ENCODE measurements around the gene TAL1. TPM values are rescaled to one million over a fixed set of nuclear protein-coding genes. Genes with fewer than 3 reads are reported as not detected.

The TAL1 gene
- total and polyA plus RNA-seq, 4 experiments from 2014 or later: not detected

- no peak for DNase-seq
- Histone ChIP-seq H3K27ac (ENCODE audit: low read depth, low read length) (no peak overlapping the region), H3K27me3 (ENCODE audit: insufficient read depth, low read length) (no peaks in the 10 kb centered on the region), H3K36me3 (ENCODE audit: insufficient read depth, low read length) (no peaks in the 10 kb centered on the region), H3K4me3 (ENCODE audit: low read length in 2 of 2) (no peak overlapping the region), H3K4me1 (ENCODE audit: insufficient read depth, low read length) (no peaks in the 10 kb centered on the region), H3K9me3 (ENCODE audit: control insufficient read depth in 1 of 2, low read length in 2 of 2) (no peaks in the 10 kb centered on the region)
- H3K27me3 Mint-ChIP-seq: peaks cover 3 to 14% of the 10 kb centered on the region in 2 donors
- H3K4me3 Mint-ChIP-seq: no peak overlapping the region
- H3K36me3 Mint-ChIP-seq: no peaks in the 10 kb centered on the region
- no peaks in the 10 kb centered on the region for H3K4me1 Mint-ChIP-seq
- no peaks in the 10 kb centered on the region for H3K9me3 Mint-ChIP-seq
- ChIA-PET CTCF (ENCODE audit: partially characterized antibody) (interaction anchor here (0.6 to 8.8 kb wide), 4 partner anchors 8 to 743 kb away, joined by 3 to 169 read pairs (median 10); no protein-coding TSS in a partner anchor), POLR2A (ENCODE audit: partially characterized antibody) (no interaction called here)
- no peak overlapping the region for H3K27ac Mint-ChIP-seq
- intact Hi-C loops (cut with micrococcal nuclease): no loop called here
Measured at GRCh38 chr1:47186267-47187185, 45.5 kb downstream of the TAL1 start.

- no peak for DNase-seq
- no peaks in the 10 kb centered on the region for H3K36me3 ChIP-seq (ENCODE audit: insufficient read depth, low read length)
- ChIA-PET POLR2A (ENCODE audit: partially characterized antibody) (no interaction called here), CTCF (ENCODE audit: partially characterized antibody) (interaction anchor here (0.6 to 12.3 kb wide), 5 partner anchors 6 to 253 kb away, joined by 3 to 169 read pairs (median 4); partner anchors contain the start of genes FOXD2 and PDZK1IP1)
- Mint-ChIP-seq H3K27me3 (peaks cover 9 to 23% of the 10 kb centered on the region in 2 donors), H3K4me1 (no peaks in the 10 kb centered on the region), H3K4me3 (no peak overlapping the region), H3K36me3 (no peaks in the 10 kb centered on the region), H3K27ac (no peak overlapping the region), H3K9me3 (no peaks in the 10 kb centered on the region)
- H3K4me3 ChIP-seq (ENCODE audit: low read length in 2 of 2): no peak overlapping the region
- no peak overlapping the region for H3K27ac ChIP-seq (ENCODE audit: low read depth, low read length)
- no peaks in the 10 kb centered on the region for H3K4me1 ChIP-seq (ENCODE audit: insufficient read depth, low read length)
- intact Hi-C loops (cut with micrococcal nuclease): no loop called here
- H3K9me3 ChIP-seq (ENCODE audit: control insufficient read depth in 1 of 2, low read length in 2 of 2): no peaks in the 10 kb centered on the region
- no peaks in the 10 kb centered on the region for H3K27me3 ChIP-seq (ENCODE audit: insufficient read depth, low read length)
Measured at GRCh38 chr1:47184822-47185677, 47.0 kb downstream of the TAL1 start.

- peaks cover 9 to 28% of the 10 kb centered on the region in 2 donors for H3K27me3 Mint-ChIP-seq
- CTCF ChIA-PET (ENCODE audit: partially characterized antibody): interaction anchor here (0.6 to 12.3 kb wide), 5 partner anchors 7 to 254 kb away, joined by 3 to 169 read pairs (median 4); partner anchors contain the start of genes FOXD2 and PDZK1IP1
Measured at GRCh38 chr1:47184090-47184821, 47.8 kb downstream of the TAL1 start.

GRCh38 chr1:47183308-47184089 lies 48.5 kb downstream of the TAL1 start:
- ChIA-PET POLR2A (ENCODE audit: partially characterized antibody) (no interaction called here), CTCF (ENCODE audit: partially characterized antibody) (interaction anchor here (0.9 to 12.3 kb wide), 4 partner anchors 8 to 19 kb away, joined by 3 to 169 read pairs (median 10); partner anchors contain the start of gene PDZK1IP1)
- intact Hi-C loops (cut with micrococcal nuclease): no loop called here
- H3K27ac ChIP-seq (ENCODE audit: low read depth, low read length): no peak overlapping the region
- Mint-ChIP-seq H3K4me3 (no peak overlapping the region), H3K36me3 (no peaks in the 10 kb centered on the region), H3K27ac (no peak overlapping the region), H3K27me3 (peaks cover 9 to 31% of the 10 kb centered on the region in 2 donors), H3K4me1 (peaks cover 5 to 12% (median 8%) of the 10 kb centered on the region in 4 donors), H3K9me3 (no peaks in the 10 kb centered on the region)
- H3K4me1 ChIP-seq (ENCODE audit: insufficient read depth, low read length): peaks cover 7% of the 10 kb centered on the region
- H3K9me3 ChIP-seq (ENCODE audit: control insufficient read depth in 1 of 2, low read length in 2 of 2): no peaks in the 10 kb centered on the region
- no peak overlapping the region for H3K4me3 ChIP-seq (ENCODE audit: low read length in 2 of 2)
- no peaks in the 10 kb centered on the region for H3K36me3 ChIP-seq (ENCODE audit: insufficient read depth, low read length)
- no peak for DNase-seq
- peaks cover 6% of the 10 kb centered on the region for H3K27me3 ChIP-seq (ENCODE audit: insufficient read depth, low read length)

More at GRCh38 chr1:47184090-47184821, 47.8 kb downstream of the TAL1 start:
- intact Hi-C loops (cut with micrococcal nuclease): no loop called here
- Histone ChIP-seq H3K27ac (ENCODE audit: low read depth, low read length) (no peak overlapping the region), H3K4me1 (ENCODE audit: insufficient read depth, low read length) (peaks cover 5% of the 10 kb centered on the region), H3K4me3 (ENCODE audit: low read length in 2 of 2) (no peak overlapping the region), H3K9me3 (ENCODE audit: control insufficient read depth in 1 of 2, low read length in 2 of 2) (no peaks in the 10 kb centered on the region), H3K27me3 (ENCODE audit: insufficient read depth, low read length) (peaks cover 6% of the 10 kb centered on the region), H3K36me3 (ENCODE audit: insufficient read depth, low read length) (no peaks in the 10 kb centered on the region)
- no peaks in the 10 kb centered on the region for H3K9me3 Mint-ChIP-seq
- no peak for DNase-seq
- no peaks in the 10 kb centered on the region for H3K36me3 Mint-ChIP-seq
- peaks cover 2 to 6% (median 4%) of the 10 kb centered on the region in 4 donors for H3K4me1 Mint-ChIP-seq
- no peak overlapping the region for H3K27ac Mint-ChIP-seq
- POLR2A ChIA-PET (ENCODE audit: partially characterized antibody): no interaction called here
- no peak overlapping the region for H3K4me3 Mint-ChIP-seq

- Histone ChIP-seq H3K36me3 (ENCODE audit: insufficient read depth, low read length) (no peaks in the 10 kb centered on the region), H3K27ac (ENCODE audit: low read depth, low read length) (no peak overlapping the region), H3K4me1 (ENCODE audit: insufficient read depth, low read length) (peaks cover 7% of the 10 kb centered on the region), H3K27me3 (ENCODE audit: insufficient read depth, low read length) (peaks cover 6% of the 10 kb centered on the region), H3K4me3 (ENCODE audit: low read length in 2 of 2) (no peak overlapping the region), H3K9me3 (ENCODE audit: control insufficient read depth in 1 of 2, low read length in 2 of 2) (no peaks in the 10 kb centered on the region)
- ChIA-PET POLR2A (ENCODE audit: partially characterized antibody) (no interaction called here), CTCF (ENCODE audit: partially characterized antibody) (interaction anchor here (1.0 to 12.3 kb wide), 3 partner anchors 9 to 80 kb away, joined by 3 to 169 read pairs (median 4); partner anchors contain the start of gene PDZK1IP1)
- peaks cover 9 to 31% of the 10 kb centered on the region in 2 donors for H3K27me3 Mint-ChIP-seq
- no peaks in the 10 kb centered on the region for H3K9me3 Mint-ChIP-seq
- H3K4me1 Mint-ChIP-seq: peaks cover 5 to 12% (median 8%) of the 10 kb centered on the region in 4 donors
- intact Hi-C loops (cut with micrococcal nuclease): no loop called here
- H3K36me3 Mint-ChIP-seq: no peaks in the 10 kb centered on the region
- no peak for DNase-seq
- H3K4me3 Mint-ChIP-seq: no peak overlapping the region
- H3K27ac Mint-ChIP-seq: no peak overlapping the region
Measured at GRCh38 chr1:47182676-47183235, 49.3 kb downstream of the TAL1 start.
